K562 (cell line): Measurements from ENCODE around the gene SUGP1. TPM values are rescaled to one million over a fixed set of nuclear protein-coding genes. Genes with fewer than 3 reads are reported as not detected.

ENCODE experiments used
- ATAC-seq: fragments of 200-7000 bp; cut with Tn5 transposase; 3 replicates; pipeline ENCODE4 v1.9.1; 2020; ENCODE audit warnings: moderate library complexity
- BruUV-seq: library from RNA; stranded (reverse); fragments of 400-500 nt; replicated peaks from 2 replicates; lab custom pipeline; 2021; lab: Mats Ljungman, UMichigan
- CTCF ChIA-PET: fragments of 300-600 bp; formaldehyde crosslinking; extraction: SDS; loops from one replicate; lab custom pipeline; 2021; ENCODE audit warnings: low intra/inter-chr PET ratio; lab: Yijun Ruan, JAX
- POLR2A ChIA-PET: fragments of 300-600, 350-650 bp; sonication (Branson Sonifier 250); formaldehyde crosslinking; extraction: SDS; loops from one replicate; lab custom pipeline; 2021; ENCODE audit warnings: antibody characterized with exemption, inconsistent platforms; lab: Yijun Ruan, JAX
- DNase-seq, 4 experiments: peaks; one replicate each; pipeline versions ENCODE4 v3.0.0 to v3.0.0-alpha.2; 2011 to 2018; ENCODE audit warnings: low spot score in 3 of 4, mixed read lengths in 3 of 4; ENCODE audit errors: extremely low read depth in 1 of 4
- FAIRE-seq: peaks from 2 replicates; lab custom pipeline; 2011; peaks lifted over from hg19 to GRCh38; lab: Jason Lieb, UNC
- H2AFZ ChIP-seq: 2 replicates; pipeline ENCODE4 v1.6.0; 2011; ENCODE audit warnings: low read depth, low read length, control low read depth, inconsistent platforms
- H3K27ac ChIP-seq: fragments of 200-600 bp; 3 replicates; pipeline ENCODE4 v1.8.0; 2011; ENCODE audit warnings: low read depth, mild to moderate bottlenecking, control low read depth, inconsistent platforms, low read length, moderate library complexity, mixed read lengths; ENCODE audit errors: extremely low read depth
- H3K27me3 ChIP-seq, 2 experiments: fragments of 300-600 bp in 1 of 2; 2 replicates in 1 of 2; 3 replicates in 1 of 2; pipeline versions ENCODE4 v1.6.0 to v1.8.0; 2011; ENCODE audit warnings: inconsistent platforms in 2 of 2, low read length in 2 of 2, mild to moderate bottlenecking in 1 of 2, mixed read lengths in 1 of 2, moderate library complexity in 1 of 2; ENCODE audit not compliant: control insufficient read depth in 2 of 2, insufficient read depth in 2 of 2
- H3K36me3 ChIP-seq: fragments of 300-600 bp; 3 replicates; pipeline ENCODE4 v1.8.0; 2011; ENCODE audit warnings: mild to moderate bottlenecking, low read length, inconsistent platforms; ENCODE audit not compliant: control insufficient read depth, insufficient read depth
- H3K4me1 ChIP-seq, 2 experiments: fragments of 200-600 bp in 1 of 2; replicated peaks in 1 of 2; 2 replicates in 1 of 2; 3 replicates in 1 of 2; pipeline versions ENCODE4 v1.5.1 to v1.8.0; 2011; ENCODE audit warnings: inconsistent platforms in 2 of 2, low read length in 2 of 2, mild to moderate bottlenecking in 1 of 2, mixed read lengths in 1 of 2, moderate library complexity in 1 of 2; ENCODE audit not compliant: control insufficient read depth in 2 of 2, insufficient read depth in 2 of 2
- H3K4me2 ChIP-seq: 2 replicates; pipeline ENCODE4 v1.6.1; 2011; ENCODE audit warnings: low read length, control low read depth, inconsistent platforms, mixed read lengths; ENCODE audit not compliant: insufficient read depth
- H3K4me3 ChIP-seq: fragments of 200-600 bp; sonication (generic), shearing (Covaris generic); 2 replicates; pipeline ENCODE4 v1.5.1; 2016; ENCODE audit warnings: control low read depth, inconsistent platforms
- H3K79me2 ChIP-seq: fragments of 200-600 bp; 3 replicates; pipeline ENCODE4 v1.8.0; 2011; ENCODE audit warnings: low read length, inconsistent platforms; ENCODE audit not compliant: control insufficient read depth, insufficient read depth
- H3K9ac ChIP-seq, 2 experiments: 2 replicates each; pipeline versions ENCODE4 v1.6.0 to v1.6.1; 2011; ENCODE audit warnings: low read depth in 2 of 2, low read length in 2 of 2, control low read depth in 1 of 2, inconsistent platforms in 1 of 2, mild to moderate bottlenecking in 1 of 2, mixed read lengths in 1 of 2; ENCODE audit not compliant: insufficient read depth in 1 of 2
- H3K9me1 ChIP-seq: one replicate; pipeline ENCODE4 v1.6.0; 2011; ENCODE audit warnings: inconsistent platforms, mild to moderate bottlenecking, low read length, moderate library complexity; ENCODE audit not compliant: control insufficient read depth, insufficient read depth
- H3K9me3 ChIP-seq: replicated peaks from 2 replicates; pipeline ENCODE4 v1.5.1; 2011; ENCODE audit warnings: low read depth, low read length, inconsistent platforms; ENCODE audit not compliant: control insufficient read depth, insufficient read depth
- H4K20me1 ChIP-seq: replicated peaks from 2 replicates; pipeline ENCODE4 v1.6.1; 2011; ENCODE audit warnings: low read length, inconsistent platforms, mixed read lengths; ENCODE audit not compliant: control insufficient read depth, insufficient read depth
- ELK3 ChIP-seq: fragments of 450-650 bp; formaldehyde crosslinking; IDR thresholded peaks from 2 replicates; pipeline ENCODE4 v1.4.0; 2020; ENCODE audit warnings: mild to moderate bottlenecking
- EP400 ChIP-seq: fragments of 450-650 bp; IDR thresholded peaks from 2 replicates; pipeline ENCODE4 v1.6.1; 2017; ENCODE audit warnings: antibody characterized with exemption, mild to moderate bottlenecking, moderate library complexity
- ETS2 ChIP-seq: IDR thresholded peaks from 2 replicates; pipeline ENCODE4 v1.6.1; 2016; ENCODE audit warnings: borderline replicate concordance, missing genetic modification characterization, mild to moderate bottlenecking, moderate library complexity, missing compliant biosample characterization; ENCODE audit not compliant: poor library complexity, severe bottlenecking
- HINFP ChIP-seq: fragments of 450-650 bp; conservative IDR thresholded peaks from 2 replicates; pipeline ENCODE4 v1.6.1; 2016; ENCODE audit warnings: missing genetic modification characterization, low read depth, mild to moderate bottlenecking, control low read depth, missing compliant biosample characterization
- ILF3 ChIP-seq: fragments of 450-650 bp; IDR thresholded peaks from 2 replicates; pipeline ENCODE4 v1.6.1; 2018; ENCODE audit warnings: antibody characterized with exemption, mild to moderate bottlenecking, moderate library complexity, borderline replicate concordance
- POLR2G ChIP-seq: fragments of 200-400 bp; formaldehyde crosslinking; IDR thresholded peaks from 2 replicates; pipeline ENCODE4 v1.6.1; 2017; ENCODE audit warnings: low read depth, mild to moderate bottlenecking, antibody characterized with exemption, low read length, moderate library complexity
- SMC3 ChIP-seq: conservative IDR thresholded peaks from 2 replicates; pipeline ENCODE4 v1.6.1; 2011; ENCODE audit warnings: low read depth, low read length, improper control_type of control experiment; ENCODE audit not compliant: insufficient read depth
- ZNF449 ChIP-seq: fragments of 250-450 bp; sonication (Bioruptor Pico); IDR thresholded peaks from 2 replicates; pipeline ENCODE4 v1.8.0; 2022; ENCODE audit warnings: moderate library complexity, mild to moderate bottlenecking, inconsistent platforms
- ZNF785 ChIP-seq: fragments of 250-450 bp; sonication (Bioruptor Pico); IDR thresholded peaks from 2 replicates; pipeline ENCODE4 v1.4.0; 2020; ENCODE audit warnings: mild to moderate bottlenecking
- WGBS: fragments of 100-300 bp; shearing (Covaris generic); methylation state at CpG from one replicate; pipeline ENCODE4 v1.1.6; 2016; ENCODE audit warnings: low coverage, mixed read lengths; ENCODE audit not compliant: insufficient coverage; ENCODE audit errors: missing lambda C conversion rate; 5-methylcytosine and 5-hydroxymethylcytosine counted together
- in situ Hi-C: fragments of 300-500 bp; cut with MboI; formaldehyde crosslinking; loops from 4 replicates; pipeline ENCODE4 v1.15.0; 2018; ENCODE audit warnings: inconsistent platforms, mixed read lengths
- intact Hi-C: fragments of 100-400 bp; cut with micrococcal nuclease; formaldehyde crosslinking; loops from 2 replicates; pipeline ENCODE4 v1.14.2; 2022
- polyA plus RNA-seq, 8 experiments: library from polyadenylated mRNA; depleted of rRNA in 4 of 8; stranded (reverse) in 5 of 8; unstranded in 3 of 8; fragments of >200 nt; fragmentation: Nextera tagmentation in 2 of 8; fragmentation: Illumina TruSeq in 1 of 8; extraction: Ambion mirVana in 2 of 8; extraction: Trizol in 1 of 8; gene quantifications; 2 replicates each; pipeline versions ENCODE4 v1.2.1 to v1.2.3, GENCODE V29; 2011 to 2014; ENCODE audit warnings: inconsistent platforms in 1 of 8, missing spikeins in 1 of 8
- total RNA-seq, 7 experiments: library from RNA; depleted of rRNA in 6 of 7; stranded (reverse); fragments of >200 nt in 6 of 7; fragmentation: Illumina TruSeq in 2 of 7; extraction: Trizol in 2 of 7; gene quantifications; 2 replicates each; pipeline versions ENCODE4 v1.2.1 to v1.2.3, GENCODE V29; 2011 to 2021; ENCODE audit warnings: low replicate concordance in 1 of 7

SUGP1 gene
- total and polyA plus RNA-seq, 9 of the 15 experiments (the other 6 are each of a cell fraction or from before 2014, with no cell fraction given): 1.0 to 53.3 (median 32.4) TPM

GRCh38 chr19:19354932-19355331 lies 34.6 kb upstream of the SUGP1 start:
- Histone ChIP-seq H3K36me3 (peaks cover 48% of the 10 kb centered on the region; the same call in 2 of the 3 replicates), H2AFZ (no peak overlapping the region), H3K27ac (no peak overlapping the region), H4K20me1 (no peaks in the 10 kb centered on the region), H3K9me3 (no peaks in the 10 kb centered on the region), H3K9ac (no peak overlapping the region), H3K4me3 (no peak overlapping the region), H3K9me1 (no peaks in the 10 kb centered on the region), H3K4me2 (no peak overlapping the region), H3K4me1 (peaks cover 0 to 11% of the 10 kb centered on the region in 2 experiments; a peak in 2 of 5 replicates), H3K27me3 (no peaks in the 10 kb centered on the region), H3K79me2 (no peaks in the 10 kb centered on the region)
- intact Hi-C loops (no loop called here), in situ Hi-C loops (no loop called here)
- no peak for FAIRE-seq
- CTCF ChIA-PET: no interaction called here
- POLR2A ChIA-PET: interaction anchor here (0.6 to 1.7 kb wide), 4 partner anchors 9 to 57 kb away, joined by 3 to 7 read pairs (median 4); no protein-coding TSS in a partner anchor
- BruUV-seq: no TSS peak
- no peak for ATAC-seq
- 86% methylated on average over 10 of the region's 11 CpGs for WGBS
- 0 out of 2 replicates have a peak, but pooled peaks have one; percentile 18 for TF ChIP-seq POLR2G
- TF ChIP-seq ZNF785 (CRISPR knock-in tag): no peak
- no peak for DNase-seq

GRCh38 chr19:19354007-19354406 lies 33.7 kb upstream of the SUGP1 start:
- Histone ChIP-seq H3K27me3 (no peaks in the 10 kb centered on the region), H3K9me1 (no peaks in the 10 kb centered on the region), H4K20me1 (no peaks in the 10 kb centered on the region), H3K4me2 (no peak overlapping the region), H3K79me2 (no peaks in the 10 kb centered on the region), H3K27ac (no peak overlapping the region), H3K36me3 (peaks cover 55% of the 10 kb centered on the region; the same call in 2 of the 3 replicates), H3K4me3 (no peak overlapping the region), H3K9ac (no peak overlapping the region; a peak in 2 of 4 replicates), H3K4me1 (peaks cover 0 to 11% of the 10 kb centered on the region in 2 experiments; a peak in 2 of 5 replicates), H3K9me3 (no peaks in the 10 kb centered on the region), H2AFZ (no peak overlapping the region)
- CTCF ChIA-PET: no interaction called here
- no peak for TF ChIP-seq ELK3 (CRISPR knock-in tag)
- no peak for TF ChIP-seq SMC3
- TF ChIP-seq ZNF449 (CRISPR knock-in tag): no peak
- TF ChIP-seq EP400: no peak
- TF ChIP-seq ILF3: no peak
- TF ChIP-seq HINFP (tag): no peak
- no peak for TF ChIP-seq ETS2
- DNase-seq (no peak), FAIRE-seq (no peak), ATAC-seq (no peak)
- WGBS: 91% methylated on average over 4 of the region's 5 CpGs
- in situ Hi-C loops: no loop called here
- no TSS peak for BruUV-seq
- POLR2A ChIA-PET: interaction anchor here (0.6 to 1.7 kb wide), 3 partner anchors 11 to 19 kb away, joined by 3 to 7 read pairs (median 3); no protein-coding TSS in a partner anchor
- intact Hi-C loops: no loop called here
